Tibial nerve (tissue), 4 donors: Measurements from ENCODE around the gene GPC6. TPM values are rescaled to one million over a fixed set of nuclear protein-coding genes. Genes with fewer than 3 reads are reported as not detected.
"Not testable (repeated sequence)": the region's sequence is repeated elsewhere in the genome, so short reads cannot be mapped to it uniquely, and the experiment has no call there.

Experiments used
- DNase-seq, 2 donors: peaks; one replicate each; pipeline ENCODE4 v3.0.0-alpha.2; 2019; ENCODE audit warnings: low spot score in 2 of 2
- H3K27ac ChIP-seq, 4 donors: fragments of 200-600 bp; sonication (generic) in 3 of 4; one replicate each; pipeline ENCODE4 v1.5.1; 2017 to 2019; ENCODE audit warnings: mild to moderate bottlenecking in 1 of 4
- H3K27me3 ChIP-seq, 2 donors: fragments of 200-600 bp; sonication (generic) in 1 of 2; one replicate each; pipeline versions ENCODE4 v1.5.1 to v1.6.0; 2017 to 2019
- H3K36me3 ChIP-seq, 3 donors: fragments of 200-600 bp; sonication (generic); one replicate each; pipeline ENCODE4 v1.5.1; 2018 to 2019
- H3K4me1 ChIP-seq, 4 donors: fragments of 200-600 bp; sonication (generic) in 3 of 4; one replicate each; pipeline ENCODE4 v1.5.1; 2017 to 2019
- H3K4me3 ChIP-seq, 4 donors: fragments of 200-600 bp; sonication (generic) in 3 of 4; one replicate each; pipeline ENCODE4 v1.5.1; 2017 to 2019; ENCODE audit warnings: mild to moderate bottlenecking in 1 of 4, moderate library complexity in 1 of 4
- H3K9me3 ChIP-seq, 4 donors: fragments of 200-600 bp; sonication (generic) in 3 of 4; one replicate each; pipeline ENCODE4 v1.5.1; 2017 to 2019
- CTCF ChIP-seq, 5 experiments: fragments of 200-600 bp in 3 of 5; fragments of 450-650 bp in 2 of 5; sonication (generic) in 3 of 5; IDR thresholded peaks; one replicate each; pipeline ENCODE4 v1.5.1; 2016 to 2019; ENCODE audit warnings: antibody characterized with exemption in 5 of 5, mild to moderate bottlenecking in 3 of 5, moderate library complexity in 2 of 5
- EP300 ChIP-seq, 2 donors: sonication (generic); formaldehyde crosslinking; IDR thresholded peaks; one replicate each; pipeline ENCODE4 v1.6.1; 2017; ENCODE audit warnings: antibody characterized with exemption in 2 of 2, mild to moderate bottlenecking in 1 of 2
- POLR2A ChIP-seq, 2 donors: fragments of 450-650 bp; IDR thresholded peaks; one replicate each; pipeline ENCODE4 v1.6.1; 2017; ENCODE audit warnings: antibody characterized with exemption in 2 of 2, mild to moderate bottlenecking in 2 of 2, moderate library complexity in 2 of 2
- WGBS, 2 donors: methylation state at CpG; one replicate each; pipeline ENCODE4 v1.1.5; 2018; 5-methylcytosine and 5-hydroxymethylcytosine counted together
- total RNA-seq, 4 donors: library from RNA; depleted of rRNA; stranded (reverse); fragments of >200 nt; gene quantifications; one replicate each; pipeline ENCODE4 v1.1.0, GENCODE V29; 2016

The GPC6 gene
- total RNA-seq, 4 donors from 2014 or later = 21.9 to 39.5 (median 29.8) TPM

GRCh38 chr13:94296471-94296870, 1069.9 kb downstream of the GPC6 start:
- Histone ChIP-seq H3K4me3 (no peak overlapping the region), H3K4me1 (no peaks in the 10 kb centered on the region), H3K27me3 (no peaks in the 10 kb centered on the region), H3K27ac (no peak overlapping the region), H3K36me3 (no peaks in the 10 kb centered on the region), H3K9me3 (no peaks in the 10 kb centered on the region)
- 92% methylated on average over 3 of the region's 3 CpGs for WGBS, 2 donors
- TF ChIP-seq POLR2A (IDR thresholded peaks at IDR 0.05) (no peak), EP300 (IDR thresholded peaks at IDR 0.05) (no peak), CTCF (IDR thresholded peaks at IDR 0.05) (no peak)
- no peak for DNase-seq

GRCh38 chr13:94298346-94298745, 1071.7 kb downstream of the GPC6 start:
- Histone ChIP-seq H3K4me1 (no peaks in the 10 kb centered on the region), H3K36me3 (no peaks in the 10 kb centered on the region), H3K4me3 (no peak overlapping the region), H3K27me3 (no peaks in the 10 kb centered on the region), H3K9me3 (no peaks in the 10 kb centered on the region), H3K27ac (no peak overlapping the region)
- no peak for DNase-seq
- TF ChIP-seq EP300 (IDR thresholded peaks at IDR 0.05) = no peak
- no peak for TF ChIP-seq POLR2A (IDR thresholded peaks at IDR 0.05)
- no peak for TF ChIP-seq CTCF (IDR thresholded peaks at IDR 0.05)
- WGBS, 2 donors = 82 to 87% methylated on average over 4 of the region's 4 CpGs

GRCh38 chr13:94300401-94300800, 1073.8 kb downstream of the GPC6 start:
- DNase-seq = no peak
- no peak overlapping the region for H3K27ac ChIP-seq

GRCh38 chr13:94301487-94301886, 1074.9 kb downstream of the GPC6 start:
- no peaks in the 10 kb centered on the region for H3K27me3 ChIP-seq
- H3K4me3 ChIP-seq = no peak overlapping the region
- DNase-seq = no peak
- H3K9me3 ChIP-seq = no peaks in the 10 kb centered on the region
- 88 to 94% methylated on average over 1 of the region's 1 CpG for WGBS, 2 donors
- H3K27ac ChIP-seq = no peak overlapping the region
- no peak for TF ChIP-seq CTCF (IDR thresholded peaks at IDR 0.05)
- no peak for TF ChIP-seq EP300 (IDR thresholded peaks at IDR 0.05)
- no peak for TF ChIP-seq POLR2A (IDR thresholded peaks at IDR 0.05)
- no peaks in the 10 kb centered on the region for H3K36me3 ChIP-seq
- peaks cover 0 to 20% (median 3%) of the 10 kb centered on the region in 4 donors for H3K4me1 ChIP-seq

More at GRCh38 chr13:94300401-94300800, 1073.8 kb downstream of the GPC6 start:
- Histone ChIP-seq H3K36me3 (no peaks in the 10 kb centered on the region), H3K27me3 (no peaks in the 10 kb centered on the region), H3K4me3 (no peak overlapping the region), H3K4me1 (peaks cover 0 to 11% (median 3%) of the 10 kb centered on the region in 4 donors), H3K9me3 (no peaks in the 10 kb centered on the region)
- TF ChIP-seq EP300 (IDR thresholded peaks at IDR 0.05) = no peak
- no peak for TF ChIP-seq CTCF (IDR thresholded peaks at IDR 0.05)
- no peak for TF ChIP-seq POLR2A (IDR thresholded peaks at IDR 0.05)
- WGBS, 2 donors = 72 to 82% methylated on average over 4 of the region's 4 CpGs

GRCh38 chr13:94302847-94303565, 1076.4 kb downstream of the GPC6 start:
- not testable (repeated sequence) for DNase-seq, H3K27ac ChIP-seq, H3K4me3 ChIP-seq, H3K36me3 ChIP-seq, H3K27me3 ChIP-seq, H3K9me3 ChIP-seq
- peaks cover 0 to 23% (median 3%) of the 10 kb centered on the region in 4 donors for H3K4me1 ChIP-seq
- 95% methylated on average over 20 of the region's 20 CpGs for WGBS, 2 donors
